Mammary epithelial cell (primary cell): ENCODE measurements around the gene FAT1.

Source experiments
- EZH2 ChIP-seq: IDR thresholded peaks from 2 replicates; pipeline ENCODE4 v1.6.1; 2012; ENCODE audit warnings: low read length, inconsistent platforms, borderline replicate concordance
- TF ChIP-seq, protein P1 (sequence below), 2 donors: IDR thresholded peaks in 1 of 2; conservative IDR thresholded peaks in 1 of 2; 2 replicates each; pipeline ENCODE4 v1.5.1; 2011 to 2012; ENCODE audit warnings: inconsistent platforms in 2 of 2, low read length in 2 of 2, mild to moderate bottlenecking in 2 of 2, control low read depth in 1 of 2, low read depth in 1 of 2; ENCODE audit not compliant: insufficient read depth in 1 of 2; ENCODE audit errors: extremely low read depth in 1 of 2

DNA sequence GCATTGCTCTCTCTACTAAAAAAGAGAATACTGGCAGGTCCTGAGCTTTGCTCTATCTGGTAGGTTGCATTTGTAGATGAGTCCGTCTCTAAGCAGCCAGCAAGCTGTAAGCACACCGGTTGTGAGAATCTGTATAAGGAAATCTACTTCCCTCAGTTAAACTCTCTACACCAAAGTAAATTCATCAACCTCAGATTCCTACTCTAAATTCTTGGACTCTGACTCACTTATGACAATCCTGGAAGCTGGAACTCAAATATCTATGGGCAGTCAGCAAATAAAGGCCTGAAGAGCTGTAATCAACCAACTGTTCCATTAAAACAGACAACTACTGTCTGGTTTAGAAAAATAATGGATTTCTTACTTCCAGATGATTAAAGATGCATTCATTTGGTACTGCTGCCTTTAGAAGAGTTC lies 37.9 kb downstream of the FAT1 start:
- TF ChIP-seq, protein P1, sequence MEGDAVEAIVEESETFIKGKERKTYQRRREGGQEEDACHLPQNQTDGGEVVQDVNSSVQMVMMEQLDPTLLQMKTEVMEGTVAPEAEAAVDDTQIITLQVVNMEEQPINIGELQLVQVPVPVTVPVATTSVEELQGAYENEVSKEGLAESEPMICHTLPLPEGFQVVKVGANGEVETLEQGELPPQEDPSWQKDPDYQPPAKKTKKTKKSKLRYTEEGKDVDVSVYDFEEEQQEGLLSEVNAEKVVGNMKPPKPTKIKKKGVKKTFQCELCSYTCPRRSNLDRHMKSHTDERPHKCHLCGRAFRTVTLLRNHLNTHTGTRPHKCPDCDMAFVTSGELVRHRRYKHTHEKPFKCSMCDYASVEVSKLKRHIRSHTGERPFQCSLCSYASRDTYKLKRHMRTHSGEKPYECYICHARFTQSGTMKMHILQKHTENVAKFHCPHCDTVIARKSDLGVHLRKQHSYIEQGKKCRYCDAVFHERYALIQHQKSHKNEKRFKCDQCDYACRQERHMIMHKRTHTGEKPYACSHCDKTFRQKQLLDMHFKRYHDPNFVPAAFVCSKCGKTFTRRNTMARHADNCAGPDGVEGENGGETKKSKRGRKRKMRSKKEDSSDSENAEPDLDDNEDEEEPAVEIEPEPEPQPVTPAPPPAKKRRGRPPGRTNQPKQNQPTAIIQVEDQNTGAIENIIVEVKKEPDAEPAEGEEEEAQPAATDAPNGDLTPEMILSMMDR (conservative IDR thresholded peaks at IDR 0.05 in 1 of 2, IDR thresholded peaks at IDR 0.05 in 1 of 2; ENCODE audit: extremely low read depth in 1 of 2, insufficient read depth in 1 of 2, low read depth in 1 of 2, low read length in 2 of 2) = no peak
- no peak for TF ChIP-seq EZH2
